HL-60 (cell line): Measurements from ENCODE around the gene NAT14.

Experiments
- DNase-seq, 2 experiments: peaks; one replicate each; pipeline ENCODE4 v3.0.0-alpha.2; 2010 to 2020; ENCODE audit warnings: low read depth in 1 of 2, low spot score in 1 of 2
- H3K27ac ChIP-seq: fragments of 250-450 bp; sonication (Bioruptor Pico); replicated peaks from 2 replicates; pipeline ENCODE4 v1.5.1; 2020; ENCODE audit warnings: mild to moderate bottlenecking, moderate library complexity
- H3K27me3 ChIP-seq: fragments of 250-450 bp; sonication (Bioruptor Pico); 2 replicates; pipeline ENCODE4 v1.5.1; 2021; ENCODE audit warnings: mild to moderate bottlenecking, moderate library complexity; ENCODE audit not compliant: insufficient read depth, poor library complexity, severe bottlenecking
- H3K4me3 ChIP-seq: replicated peaks from 2 replicates; pipeline ENCODE4 v1.5.1; 2011; ENCODE audit warnings: mild to moderate bottlenecking, control low read depth, low read length; ENCODE audit not compliant: insufficient read depth
- CTCF ChIP-seq: IDR thresholded peaks from one replicate; pipeline ENCODE4 v1.5.1; 2011; ENCODE audit warnings: low read length, control low read depth, inconsistent platforms; ENCODE audit not compliant: insufficient read depth
- GABPA ChIP-seq: IDR thresholded peaks from 2 replicates; pipeline ENCODE4 v1.6.1; 2012; ENCODE audit warnings: low read depth
- POLR2AphosphoS5 ChIP-seq: IDR thresholded peaks from 2 replicates; pipeline ENCODE4 v1.6.1; 2012; ENCODE audit warnings: low read depth
- SPI1 ChIP-seq: IDR thresholded peaks from 2 replicates; pipeline ENCODE4 v1.6.1; 2012; ENCODE audit warnings: low read depth, mild to moderate bottlenecking, borderline replicate concordance
- TF ChIP-seq, protein P1 (sequence below): IDR thresholded peaks from 2 replicates; pipeline ENCODE4 v1.6.1; 2012; ENCODE audit warnings: low read depth; ENCODE audit not compliant: insufficient replicate concordance

The NAT14 gene

GRCh38 chr19:55451163-55451964, 33.6 kb upstream of the NAT14 start:
- Histone ChIP-seq H3K27ac (no peak overlapping the region), H3K27me3 (peaks cover 9% of the 10 kb centered on the region), H3K4me3 (no peak overlapping the region)
- TF ChIP-seq CTCF (no peak), POLR2AphosphoS5 (no peak), GABPA (no peak), SPI1 (no peak)
- TF ChIP-seq, protein P1, sequence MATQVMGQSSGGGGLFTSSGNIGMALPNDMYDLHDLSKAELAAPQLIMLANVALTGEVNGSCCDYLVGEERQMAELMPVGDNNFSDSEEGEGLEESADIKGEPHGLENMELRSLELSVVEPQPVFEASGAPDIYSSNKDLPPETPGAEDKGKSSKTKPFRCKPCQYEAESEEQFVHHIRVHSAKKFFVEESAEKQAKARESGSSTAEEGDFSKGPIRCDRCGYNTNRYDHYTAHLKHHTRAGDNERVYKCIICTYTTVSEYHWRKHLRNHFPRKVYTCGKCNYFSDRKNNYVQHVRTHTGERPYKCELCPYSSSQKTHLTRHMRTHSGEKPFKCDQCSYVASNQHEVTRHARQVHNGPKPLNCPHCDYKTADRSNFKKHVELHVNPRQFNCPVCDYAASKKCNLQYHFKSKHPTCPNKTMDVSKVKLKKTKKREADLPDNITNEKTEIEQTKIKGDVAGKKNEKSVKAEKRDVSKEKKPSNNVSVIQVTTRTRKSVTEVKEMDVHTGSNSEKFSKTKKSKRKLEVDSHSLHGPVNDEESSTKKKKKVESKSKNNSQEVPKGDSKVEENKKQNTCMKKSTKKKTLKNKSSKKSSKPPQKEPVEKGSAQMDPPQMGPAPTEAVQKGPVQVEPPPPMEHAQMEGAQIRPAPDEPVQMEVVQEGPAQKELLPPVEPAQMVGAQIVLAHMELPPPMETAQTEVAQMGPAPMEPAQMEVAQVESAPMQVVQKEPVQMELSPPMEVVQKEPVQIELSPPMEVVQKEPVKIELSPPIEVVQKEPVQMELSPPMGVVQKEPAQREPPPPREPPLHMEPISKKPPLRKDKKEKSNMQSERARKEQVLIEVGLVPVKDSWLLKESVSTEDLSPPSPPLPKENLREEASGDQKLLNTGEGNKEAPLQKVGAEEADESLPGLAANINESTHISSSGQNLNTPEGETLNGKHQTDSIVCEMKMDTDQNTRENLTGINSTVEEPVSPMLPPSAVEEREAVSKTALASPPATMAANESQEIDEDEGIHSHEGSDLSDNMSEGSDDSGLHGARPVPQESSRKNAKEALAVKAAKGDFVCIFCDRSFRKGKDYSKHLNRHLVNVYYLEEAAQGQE: no peak
- DNase-seq: no peak

GRCh38 chr19:55451965-55452748, 32.8 kb upstream of the NAT14 start:
- TF ChIP-seq POLR2AphosphoS5 (0 out of 2 replicates have a peak, but pooled peaks have one; percentile 12), SPI1 (no peak)
- TF ChIP-seq, protein P1: no peak
- Histone ChIP-seq H3K27me3 (peaks cover 9% of the 10 kb centered on the region), H3K4me3 (no peak overlapping the region), H3K27ac (no peak overlapping the region)
- DNase-seq: no peak

DNA sequence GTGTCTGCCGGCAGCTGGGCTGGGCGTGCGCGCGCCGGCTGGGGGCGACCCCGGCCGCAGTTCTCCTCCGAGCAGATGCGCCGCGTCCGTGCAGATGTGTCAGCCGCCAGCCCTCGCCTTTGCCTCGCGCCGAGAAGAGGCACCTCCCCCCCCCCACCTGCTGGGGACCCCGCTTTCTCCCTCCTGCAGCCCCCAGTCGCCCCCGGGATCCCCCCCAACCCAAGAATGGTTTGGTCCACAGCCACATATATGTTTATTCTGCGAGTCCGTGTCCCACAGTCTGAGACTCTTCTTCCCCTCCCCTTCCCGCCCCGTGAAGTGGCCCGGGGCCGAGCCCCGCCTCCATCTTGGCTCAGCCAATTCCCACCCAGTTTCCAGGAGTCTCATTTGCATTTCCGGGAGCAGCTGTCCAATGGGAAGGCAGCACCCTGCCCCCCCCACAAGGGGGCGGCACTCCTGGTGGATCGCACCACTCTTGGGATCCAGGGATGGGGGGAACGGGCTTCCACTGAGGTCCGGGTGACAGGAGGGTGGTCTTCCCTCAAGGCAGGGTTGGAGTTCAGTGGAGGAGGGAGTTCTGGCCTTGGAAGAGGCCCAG, 32.1 kb upstream of the NAT14 start:
- no peak overlapping the region for H3K4me3 ChIP-seq
- no peak overlapping the region for H3K27ac ChIP-seq
- no peak for DNase-seq
- TF ChIP-seq, protein P1: no peak
- TF ChIP-seq GABPA (no peak), CTCF (no peak), SPI1 (no peak), POLR2AphosphoS5 (no peak)
- H3K27me3 ChIP-seq: peaks cover 9% of the 10 kb centered on the region
